Heart left ventricle (tissue), 16 donors: ENCODE results near the gene PSMD4. TPM values are rescaled to one million over a fixed set of nuclear protein-coding genes. Genes with fewer than 3 reads are reported as not detected.

Experiments used
- ATAC-seq, 4 donors: fragments of 200-7000 bp; cut with Tn5 transposase; one replicate each; pipeline ENCODE4 v1.9.1; 2020 to 2022; ENCODE audit warnings: moderate library complexity in 4 of 4, mild to moderate bottlenecking in 3 of 4, moderate number of reproducible peaks in 1 of 4
- DNase-seq, 5 donors: peaks; one replicate each; pipeline ENCODE4 v3.0.0-alpha.2; 2020
- H3K27ac ChIP-seq, 12 donors: fragments of 200-600 bp; sonication (generic) in 4 of 12; one replicate each; pipeline versions ENCODE4 v1.5.0 to v1.8.0; 2016 to 2022; ENCODE audit warnings: mild to moderate bottlenecking in 2 of 12
- H3K27me3 ChIP-seq, 9 donors: fragments of 200-600 bp; sonication (generic) in 2 of 9; one replicate each; pipeline versions ENCODE4 v1.5.1 to v1.8.0; 2016 to 2022; ENCODE audit warnings: mild to moderate bottlenecking in 3 of 9
- H3K36me3 ChIP-seq, 9 donors: fragments of 200-600 bp; sonication (generic) in 2 of 9; one replicate each; pipeline versions ENCODE4 v1.5.0 to v1.8.0; 2018 to 2022; ENCODE audit warnings: mild to moderate bottlenecking in 2 of 9
- H3K4me1 ChIP-seq, 12 donors: fragments of 200-600 bp; sonication (generic) in 4 of 12; one replicate each; pipeline versions ENCODE4 v1.5.0 to v1.8.0; 2016 to 2022; ENCODE audit warnings: mild to moderate bottlenecking in 3 of 12
- H3K4me3 ChIP-seq, 12 donors: fragments of 200-600 bp; sonication (generic) in 4 of 12; one replicate each; pipeline versions ENCODE4 v1.5.0 to v1.8.0; 2017 to 2022; ENCODE audit warnings: mild to moderate bottlenecking in 9 of 12, moderate library complexity in 4 of 12
- H3K9me3 ChIP-seq, 12 donors: fragments of 200-600 bp; sonication (generic) in 4 of 12; one replicate each; pipeline versions ENCODE4 v1.5.0 to v1.8.0; 2016 to 2022; ENCODE audit warnings: mild to moderate bottlenecking in 1 of 12
- CTCF ChIP-seq, 12 donors: fragments of 200-600 bp; sonication (generic) in 4 of 12; IDR thresholded peaks; one replicate each; pipeline versions ENCODE4 v1.5.0 to v1.8.0; 2018 to 2022; ENCODE audit warnings: antibody characterized with exemption in 12 of 12, mild to moderate bottlenecking in 5 of 12
- POLR2A ChIP-seq, 2 donors: fragments of 450-650 bp; IDR thresholded peaks; one replicate each; pipeline ENCODE4 v1.6.1; 2017; ENCODE audit warnings: antibody characterized with exemption in 2 of 2, mild to moderate bottlenecking in 2 of 2, moderate library complexity in 2 of 2
- WGBS, 4 donors: extraction: QIAGEN DNeasy Blood & Tissue Kit in 2 of 4; methylation state at CpG; one replicate each; pipeline versions ENCODE4 v1.1.5 to v1.1.7; 2013 to 2018; 5-methylcytosine and 5-hydroxymethylcytosine counted together
- intact Hi-C, 10 donors: fragments of 100-400 bp; cut with DNase I; formaldehyde crosslinking; loops; one replicate each; pipeline versions ENCODE4 v1.11.1 to v1.14.2; 2022
- polyA plus RNA-seq, 2 donors: library from polyadenylated mRNA; stranded (reverse); fragments of 200-250 nt; gene quantifications; one replicate each; pipeline ENCODE4 v1.2.3, GENCODE V29; 2013
- total RNA-seq, 9 donors: library from RNA; depleted of rRNA in 2 of 9; stranded (reverse); fragments of >200 nt in 2 of 9; fragmentation: NEBNext Ultra II Directional in 3 of 9; extraction: Animal tissue kit (Norgen Biotek cat#: 25700) in 3 of 9; gene quantifications; one replicate each; pipeline versions ENCODE4 v1.1.0 to v1.2.4, GENCODE V29; 2016 to 2023
- donor health status: ischemic (EF 13 %, LVEDD 7.1; RV severe dilation, severe dysfunction).
- donor health status: healthy with polysubstance abuse.
- donor health status: DM: no; HTN: yes; CAD: no.
- donor health status: DM: no; HTN: no; CAD: no.
- donor health status: ischemic (EF 25% LVEDD 6.9; RV normal size, moderate dysfunction).
- donor health status: ischemic (EF 25% LVEDD 5.7; RV mildly dilated, moderate dysfunction).
- donor health status: healthy.
- donor health status: DM: yes; HTN: yes; CAD: no.
- donor health status: ischemic (EF 35%, LVEDD 5.7; RV mildly dilated, moderate dysfunction).
- donor health status: nonischemic (EF 11% LVEDD 7.7; RV severe dilation, severe dysfunction).
- donor health status: DM: yes; HTN: yes; CAD: no.
- donor health status: PGD.
- donor health status: ischemic (EF 29% LVEDD 5.4; RV normal size, mild dysfunction).
- donor health status: nonischemic (EF 23%, LVEDD 6.1; RV moderate dilation, normal function).

The PSMD4 gene
- total and polyA plus RNA-seq, 11 donors = 127 to 231 (median 143) TPM

DNA sequence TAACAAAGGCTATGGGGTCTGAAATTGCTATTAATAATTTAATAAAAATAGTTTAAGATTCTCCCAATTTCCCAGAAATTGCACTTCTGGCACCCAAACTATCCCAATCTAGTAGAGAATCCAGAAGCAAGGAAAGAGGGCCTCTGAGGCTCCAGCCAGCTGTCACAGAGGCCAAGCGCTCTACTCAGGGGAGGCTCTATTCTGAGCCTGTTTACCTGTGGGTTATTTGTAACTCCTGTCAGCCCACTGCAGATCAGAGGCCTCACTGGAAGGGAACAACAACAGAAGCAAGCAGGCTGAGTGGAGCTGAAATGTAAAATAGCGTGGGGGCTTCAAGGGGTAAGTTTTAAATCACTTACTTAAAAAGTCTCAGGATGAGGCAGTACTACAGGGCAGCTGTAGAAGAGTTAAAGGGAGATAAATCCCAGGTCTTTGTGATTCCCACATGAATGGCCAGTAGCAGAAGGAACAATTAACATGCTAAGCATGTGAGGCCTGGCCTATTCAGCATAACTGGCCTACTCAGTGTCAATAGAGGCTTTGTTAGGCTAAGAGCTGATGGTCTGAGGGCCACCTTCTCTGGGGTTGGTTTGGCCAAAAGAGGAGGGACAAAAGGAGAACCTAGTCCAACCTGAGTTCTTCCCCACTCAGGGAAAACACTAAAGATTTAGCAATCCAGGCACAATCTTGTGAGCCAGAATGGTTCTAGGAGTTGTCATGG, 40.4 kb downstream of the PSMD4 start:
- no peak overlapping the region for H3K4me3 ChIP-seq
- H3K36me3 ChIP-seq = peaks cover 3 to 100% (median 98%) of the 10 kb centered on the region in 9 donors
- ATAC-seq = no peak
- H3K27ac ChIP-seq = no peak overlapping the region
- H3K27me3 ChIP-seq = no peaks in the 10 kb centered on the region
- whole genome bisulfite sequencing, 4 donors = 90 to 94% (median 92%) methylated on average over 2 of the region's 2 CpGs
- no peaks in the 10 kb centered on the region for H3K4me1 ChIP-seq
- no peak for DNase-seq
- intact Hi-C loops = loop anchor here in 1 of 10 donors (10.0 kb wide), 1 partner anchor 100 kb away; the partner anchor contains the start of gene PSMB4
- no peak for TF ChIP-seq POLR2A (IDR thresholded peaks at IDR 0.05)
- no peak for TF ChIP-seq CTCF (IDR thresholded peaks at IDR 0.05)
- H3K9me3 ChIP-seq = no peaks in the 10 kb centered on the region

DNA sequence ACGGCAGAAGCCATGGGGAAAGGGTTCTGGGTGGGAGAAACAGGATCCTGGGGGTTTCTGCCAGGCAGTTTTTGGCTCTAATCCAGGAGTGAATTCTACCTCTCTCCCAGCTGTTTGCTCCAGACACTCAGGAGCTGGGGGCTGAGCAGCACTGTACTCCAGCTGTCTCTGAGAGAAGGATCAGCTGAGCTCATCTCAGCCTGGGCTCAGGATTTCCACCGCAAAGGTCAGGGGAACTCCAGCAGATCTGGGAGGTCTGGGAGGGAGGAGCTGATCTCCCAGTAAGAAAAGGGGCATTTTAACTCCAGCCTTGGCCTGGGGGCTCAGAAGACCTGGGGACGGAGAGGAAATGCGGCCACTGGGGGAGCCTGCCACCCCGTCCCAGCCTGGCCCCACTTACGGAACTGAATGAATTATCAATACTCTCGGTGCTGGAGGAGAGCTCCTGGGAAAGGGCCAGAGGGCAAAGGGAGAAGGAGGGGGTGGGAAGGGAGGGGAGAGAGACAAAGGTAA, 55.3 kb downstream of the PSMD4 start:
- TF ChIP-seq CTCF (IDR thresholded peaks at IDR 0.05) = no peak
- no peak for TF ChIP-seq POLR2A (IDR thresholded peaks at IDR 0.05)
- no peaks in the 10 kb centered on the region for H3K27me3 ChIP-seq
- peaks cover 0 to 94% (median 80%) of the 10 kb centered on the region in 9 donors for H3K36me3 ChIP-seq
- H3K4me1 ChIP-seq = peaks cover 23 to 62% (median 56%) of the 10 kb centered on the region in 12 donors
- ATAC-seq (peak in 3 of 4 donors; percentile 22 to 47 (median 38)), DNase-seq (peak in 3 of 5 donors; percentile 36 to 81 (median 57))
- H3K27ac ChIP-seq = peak overlapping the region; percentile 13 to 91 (median 74)
- H3K9me3 ChIP-seq = no peaks in the 10 kb centered on the region
- no peak overlapping the region for H3K4me3 ChIP-seq
- intact Hi-C loops = loop anchor here in 4 of 10 donors (2.0 to 10.0 kb wide), 4 partner anchors 17 to 95 kb away; partner anchors contain the start of genes PSMB4 (in 2 of the 4) and PI4KB (in 1 of the 4)
- WGBS, 4 donors = 46 to 59% (median 54%) methylated on average over 7 of the region's 7 CpGs

DNA sequence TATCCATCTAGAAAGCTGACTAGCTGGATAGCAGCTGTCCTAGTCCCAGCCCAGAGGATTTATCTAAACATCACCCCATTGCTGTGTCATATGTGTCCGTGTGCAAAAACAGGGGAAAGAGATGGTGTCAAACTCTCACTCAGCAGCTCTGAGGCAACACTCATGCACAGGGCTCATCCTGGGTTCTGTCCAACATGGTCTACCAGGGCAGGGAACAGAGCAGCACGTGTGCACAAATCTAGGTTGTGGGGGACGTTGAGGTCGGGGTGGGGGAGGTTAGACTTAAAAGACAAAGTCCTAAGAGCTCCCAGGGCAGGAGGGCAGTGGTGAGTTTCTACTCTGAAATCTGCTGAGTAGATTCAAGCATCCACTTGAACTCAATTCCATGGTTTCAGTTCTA, 56.5 kb downstream of the PSMD4 start:
- ATAC-seq (no peak), DNase-seq (no peak)
- TF ChIP-seq CTCF (IDR thresholded peaks at IDR 0.05) (no peak), POLR2A (IDR thresholded peaks at IDR 0.05) (no peak)
- H3K9me3 ChIP-seq = no peaks in the 10 kb centered on the region
- no peaks in the 10 kb centered on the region for H3K27me3 ChIP-seq
- WGBS, 4 donors = 49 to 68% (median 61%) methylated on average over 4 of the region's 4 CpGs
- peak overlapping the region in 11 of 12 donors; percentile 52 to 91 (median 74) for H3K27ac ChIP-seq
- peaks cover 24 to 71% (median 60%) of the 10 kb centered on the region in 12 donors for H3K4me1 ChIP-seq
- no peak overlapping the region for H3K4me3 ChIP-seq
- peaks cover 0 to 94% (median 79%) of the 10 kb centered on the region in 9 donors for H3K36me3 ChIP-seq
- intact Hi-C loops = loop anchor here in 1 of 10 donors (2.0 kb wide), 1 partner anchor 16 kb away; the partner anchor contains the start of gene PI4KB
